ENCODE data around the gene JAK1.

GRCh38 chr1:64881281-64881680 is 85.1 kb downstream of the JAK1 start:
- TF ChIP-seq CTCF (IDR thresholded peaks at IDR 0.05) (no peak), POLR2AphosphoS2 (conservative IDR thresholded peaks at IDR 0.05; ENCODE audit: low read length) (no peak), NR3C1 (IDR thresholded peaks at IDR 0.05) (no peak), MYC (IDR thresholded peaks at IDR 0.05; ENCODE audit: borderline replicate concordance, low read length) (no peak), RFX5 (IDR thresholded peaks at IDR 0.05) (no peak), KDM1A (IDR thresholded peaks at IDR 0.05; ENCODE audit: low read depth) (no peak)
